ENCODE results near the gene CCDC12.

The CCDC12 gene

GRCh38 chr3:46934072-46934471 lies 42.5 kb downstream of the CCDC12 start:
- in situ Hi-C loops (cut with MboI; ENCODE audit: low sequenced_read_pairs, unreplicated experiment), result no loop called here
- no peak for TF ChIP-seq CTCF (IDR thresholded peaks at IDR 0.05; ENCODE audit: borderline replicate concordance, control extremely low read depth, extremely low read depth, insufficient read depth, missing control alignments)
- DNase-seq (ENCODE audit: low spot score), result no peak

GRCh38 chr3:46933261-46933660 lies 43.3 kb downstream of the CCDC12 start:
- no peak for TF ChIP-seq CTCF (IDR thresholded peaks at IDR 0.05; ENCODE audit: borderline replicate concordance, control extremely low read depth, extremely low read depth, insufficient read depth, missing control alignments)
- in situ Hi-C loops (cut with MboI; ENCODE audit: low sequenced_read_pairs, unreplicated experiment), result no loop called here

GRCh38 chr3:46932455-46933225 lies 43.9 kb downstream of the CCDC12 start:
- TF ChIP-seq CTCF (IDR thresholded peaks at IDR 0.05; ENCODE audit: borderline replicate concordance, control extremely low read depth, extremely low read depth, insufficient read depth, missing control alignments), result no peak
- no peak for DNase-seq (ENCODE audit: low spot score)
- in situ Hi-C loops (cut with MboI; ENCODE audit: low sequenced_read_pairs, unreplicated experiment), result no loop called here

More at GRCh38 chr3:46933261-46933660, 43.3 kb downstream of the CCDC12 start:
- no peak for DNase-seq (ENCODE audit: low spot score)

- DNase-seq (ENCODE audit: low spot score), result no peak
- TF ChIP-seq CTCF (IDR thresholded peaks at IDR 0.05; ENCODE audit: borderline replicate concordance, control extremely low read depth, extremely low read depth, insufficient read depth, missing control alignments), result no peak
- in situ Hi-C loops (cut with MboI; ENCODE audit: low sequenced_read_pairs, unreplicated experiment), result no loop called here
These were observed 44.8 kb downstream of the CCDC12 start for GRCh38 chr3:46931631-46932331.

- no peak for DNase-seq (ENCODE audit: low spot score)
- no peak for TF ChIP-seq CTCF (IDR thresholded peaks at IDR 0.05; ENCODE audit: borderline replicate concordance, control extremely low read depth, extremely low read depth, insufficient read depth, missing control alignments)
- in situ Hi-C loops (cut with MboI; ENCODE audit: low sequenced_read_pairs, unreplicated experiment), result no loop called here
These were observed 45.6 kb downstream of the CCDC12 start for GRCh38 chr3:46930945-46931403.

- TF ChIP-seq CTCF (IDR thresholded peaks at IDR 0.05; ENCODE audit: borderline replicate concordance, control extremely low read depth, extremely low read depth, insufficient read depth, missing control alignments), result no peak
- in situ Hi-C loops (cut with MboI; ENCODE audit: low sequenced_read_pairs, unreplicated experiment), result no loop called here
These were observed 46.2 kb downstream of the CCDC12 start for GRCh38 chr3:46930166-46930944.

More at GRCh38 chr3:46930166-46930944, 46.2 kb downstream of the CCDC12 start:
- DNase-seq (ENCODE audit: low spot score), result no peak

Data from GM13976 (cell line).